ENCODE measurements around the gene KCNA2.

- no peak for TF ChIP-seq CTCF (conservative IDR thresholded peaks at IDR 0.05)
- no peak for TF ChIP-seq ZFX (IDR thresholded peaks at IDR 0.05)
These were observed 1.5 kb downstream of the KCNA2 start for GRCh38 chr1:110604586-110605148.

Data from C4-2B (cell line).